HepG2 (cell line): Measurements from ENCODE around the gene ATP13A3. TPM values are rescaled to one million over a fixed set of nuclear protein-coding genes. Genes with fewer than 3 reads are reported as not detected.
A peak's percentile ranks its signal among the peaks of the same experiment; 100 is the strongest.

Source experiments
- BORCS8-MEF2B ChIP-seq: sonication (generic); formaldehyde crosslinking; IDR thresholded peaks from 2 replicates; pipeline ENCODE4 v1.8.0; 2022; ENCODE audit warnings: mild to moderate bottlenecking, missing genetic modification reagents
- CCDC6 ChIP-seq: sonication (generic); formaldehyde crosslinking; IDR thresholded peaks from 2 replicates; pipeline ENCODE4 v1.8.1; 2022; ENCODE audit warnings: mild to moderate bottlenecking, missing genetic modification reagents, moderate library complexity
- ETV6 ChIP-seq: sonication (generic); formaldehyde crosslinking; conservative IDR thresholded peaks from 2 replicates; pipeline ENCODE4 v1.4.0; 2020; ENCODE audit warnings: missing genetic modification reagents
- GPN1 ChIP-seq: sonication (generic); formaldehyde crosslinking; IDR thresholded peaks from 2 replicates; pipeline ENCODE4 v1.5.1; 2020; ENCODE audit warnings: missing genetic modification reagents, borderline replicate concordance
- GTF3A ChIP-seq: sonication (generic); formaldehyde crosslinking; conservative IDR thresholded peaks from 2 replicates; pipeline ENCODE4 v1.4.0; 2020; ENCODE audit warnings: mild to moderate bottlenecking, missing genetic modification reagents
- HNF4G ChIP-seq, 2 experiments: sonication (generic) in 1 of 2; formaldehyde crosslinking in 1 of 2; IDR thresholded peaks; 2 replicates each; pipeline versions ENCODE4 v1.4.0 to v1.6.1; 2011 to 2020; ENCODE audit warnings: borderline replicate concordance in 2 of 2, low read depth in 2 of 2, mild to moderate bottlenecking in 2 of 2, low read length in 1 of 2, missing genetic modification reagents in 1 of 2, moderate library complexity in 1 of 2
- HOXA7 ChIP-seq: sonication (generic); formaldehyde crosslinking; IDR thresholded peaks from 2 replicates; pipeline ENCODE4 v1.8.1; 2022; ENCODE audit warnings: mild to moderate bottlenecking, missing genetic modification reagents, moderate library complexity
- HOXA9 ChIP-seq: sonication (generic); formaldehyde crosslinking; IDR thresholded peaks from 2 replicates; pipeline ENCODE4 v1.8.1; 2022; ENCODE audit warnings: missing genetic modification reagents, mild to moderate bottlenecking, moderate library complexity, borderline replicate concordance
- NFE2 ChIP-seq: sonication (generic); formaldehyde crosslinking; IDR thresholded peaks from 2 replicates; pipeline ENCODE4 v1.4.0; 2020; ENCODE audit warnings: missing genetic modification reagents
- NFIB ChIP-seq: sonication (generic); formaldehyde crosslinking; IDR thresholded peaks from 2 replicates; pipeline ENCODE4 v1.9.0; 2021; ENCODE audit warnings: missing genetic modification reagents, mild to moderate bottlenecking, borderline replicate concordance
- NR2C2 ChIP-seq: sonication (generic); formaldehyde crosslinking; IDR thresholded peaks from 2 replicates; pipeline ENCODE4 v1.4.0; 2020; ENCODE audit warnings: missing genetic modification reagents, mild to moderate bottlenecking, moderate library complexity, borderline replicate concordance
- TBX2 ChIP-seq: sonication (generic); formaldehyde crosslinking; IDR thresholded peaks from 2 replicates; pipeline ENCODE4 v1.5.0; 2020; ENCODE audit warnings: missing genetic modification reagents, mild to moderate bottlenecking, borderline replicate concordance
- ZMYM2 ChIP-seq: sonication (generic); formaldehyde crosslinking; IDR thresholded peaks from 2 replicates; pipeline ENCODE4 v1.8.0; 2022; ENCODE audit warnings: mild to moderate bottlenecking, missing genetic modification reagents
- ZNF33B ChIP-seq: sonication (generic); formaldehyde crosslinking; IDR thresholded peaks from 2 replicates; pipeline ENCODE4 v1.5.1; 2020; ENCODE audit warnings: mild to moderate bottlenecking, missing genetic modification reagents
- ZNF660 ChIP-seq: sonication (generic); formaldehyde crosslinking; IDR thresholded peaks from 2 replicates; pipeline ENCODE4 v1.5.1; 2020; ENCODE audit warnings: mild to moderate bottlenecking, low read depth, missing genetic modification reagents, borderline replicate concordance
- polyA plus RNA-seq, 8 experiments: library from polyadenylated mRNA; depleted of rRNA in 3 of 8; stranded (reverse) in 7 of 8; unstranded in 1 of 8; fragments of >200 nt; fragmentation: Illumina TruSeq in 4 of 8; extraction: Trizol in 4 of 8; gene quantifications; 2 replicates each; pipeline versions ENCODE4 v1.2.1 to v1.2.3, GENCODE V29; 2011 to 2016; ENCODE audit warnings: low read depth in 4 of 8, missing spikeins in 1 of 8, mixed read lengths in 1 of 8; ENCODE audit not compliant: insufficient read depth in 1 of 8
- total RNA-seq, 5 experiments: library from RNA; depleted of rRNA; stranded (reverse); fragments of >200 nt; fragmentation: Illumina TruSeq; extraction: Trizol; gene quantifications; 2 replicates each; pipeline ENCODE4 v1.2.3, GENCODE V29; 2016; ENCODE audit warnings: low read depth in 1 of 5
- TF ChIP-seq, protein P1 (sequence below), 2 experiments: IDR thresholded peaks; 2 replicates each; pipeline ENCODE4 v1.6.1; 2011 to 2012; ENCODE audit warnings: low read length in 2 of 2, borderline replicate concordance in 1 of 2, low read depth in 1 of 2, mild to moderate bottlenecking in 1 of 2, moderate library complexity in 1 of 2
- TF ChIP-seq, protein P2 (sequence below): sonication (generic); formaldehyde crosslinking; IDR thresholded peaks from 2 replicates; pipeline ENCODE4 v1.5.0; 2020; ENCODE audit warnings: mild to moderate bottlenecking, missing genetic modification reagents

ATP13A3 gene
- total and polyA plus RNA-seq, 2 of the 13 experiments (the other 11 are each of a cell fraction or from before 2014, with no cell fraction given) = 44.9 to 80.8 TPM

GRCh38 chr3:194396539-194396858 lies 90.3 kb downstream of the ATP13A3 start (continued):
- TF ChIP-seq, protein P1, sequence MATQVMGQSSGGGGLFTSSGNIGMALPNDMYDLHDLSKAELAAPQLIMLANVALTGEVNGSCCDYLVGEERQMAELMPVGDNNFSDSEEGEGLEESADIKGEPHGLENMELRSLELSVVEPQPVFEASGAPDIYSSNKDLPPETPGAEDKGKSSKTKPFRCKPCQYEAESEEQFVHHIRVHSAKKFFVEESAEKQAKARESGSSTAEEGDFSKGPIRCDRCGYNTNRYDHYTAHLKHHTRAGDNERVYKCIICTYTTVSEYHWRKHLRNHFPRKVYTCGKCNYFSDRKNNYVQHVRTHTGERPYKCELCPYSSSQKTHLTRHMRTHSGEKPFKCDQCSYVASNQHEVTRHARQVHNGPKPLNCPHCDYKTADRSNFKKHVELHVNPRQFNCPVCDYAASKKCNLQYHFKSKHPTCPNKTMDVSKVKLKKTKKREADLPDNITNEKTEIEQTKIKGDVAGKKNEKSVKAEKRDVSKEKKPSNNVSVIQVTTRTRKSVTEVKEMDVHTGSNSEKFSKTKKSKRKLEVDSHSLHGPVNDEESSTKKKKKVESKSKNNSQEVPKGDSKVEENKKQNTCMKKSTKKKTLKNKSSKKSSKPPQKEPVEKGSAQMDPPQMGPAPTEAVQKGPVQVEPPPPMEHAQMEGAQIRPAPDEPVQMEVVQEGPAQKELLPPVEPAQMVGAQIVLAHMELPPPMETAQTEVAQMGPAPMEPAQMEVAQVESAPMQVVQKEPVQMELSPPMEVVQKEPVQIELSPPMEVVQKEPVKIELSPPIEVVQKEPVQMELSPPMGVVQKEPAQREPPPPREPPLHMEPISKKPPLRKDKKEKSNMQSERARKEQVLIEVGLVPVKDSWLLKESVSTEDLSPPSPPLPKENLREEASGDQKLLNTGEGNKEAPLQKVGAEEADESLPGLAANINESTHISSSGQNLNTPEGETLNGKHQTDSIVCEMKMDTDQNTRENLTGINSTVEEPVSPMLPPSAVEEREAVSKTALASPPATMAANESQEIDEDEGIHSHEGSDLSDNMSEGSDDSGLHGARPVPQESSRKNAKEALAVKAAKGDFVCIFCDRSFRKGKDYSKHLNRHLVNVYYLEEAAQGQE (IDR thresholded peaks at IDR 0.05; ENCODE audit: borderline replicate concordance in 1 of 2, low read depth in 1 of 2, low read length in 2 of 2) = peak in 1 of 2 experiments; percentile 42; a peak in 2 of 4 replicates
- no peak for TF ChIP-seq CCDC6
- TF ChIP-seq NR2C2 (CRISPR knock-in tag) = peak; percentile 54; the same call in 1 of the 2 replicates
- TF ChIP-seq HNF4G (IDR thresholded peaks at IDR 0.05; ENCODE audit: borderline replicate concordance, low read depth, low read length) = peak; percentile 57
- TF ChIP-seq HNF4G (CRISPR knock-in tag; IDR thresholded peaks at IDR 0.05; ENCODE audit: borderline replicate concordance, low read depth) = no peak
- TF ChIP-seq BORCS8-MEF2B (CRISPR knock-in tag) = no peak
- no peak for TF ChIP-seq GPN1 (CRISPR knock-in tag)
- TF ChIP-seq, protein P2, sequence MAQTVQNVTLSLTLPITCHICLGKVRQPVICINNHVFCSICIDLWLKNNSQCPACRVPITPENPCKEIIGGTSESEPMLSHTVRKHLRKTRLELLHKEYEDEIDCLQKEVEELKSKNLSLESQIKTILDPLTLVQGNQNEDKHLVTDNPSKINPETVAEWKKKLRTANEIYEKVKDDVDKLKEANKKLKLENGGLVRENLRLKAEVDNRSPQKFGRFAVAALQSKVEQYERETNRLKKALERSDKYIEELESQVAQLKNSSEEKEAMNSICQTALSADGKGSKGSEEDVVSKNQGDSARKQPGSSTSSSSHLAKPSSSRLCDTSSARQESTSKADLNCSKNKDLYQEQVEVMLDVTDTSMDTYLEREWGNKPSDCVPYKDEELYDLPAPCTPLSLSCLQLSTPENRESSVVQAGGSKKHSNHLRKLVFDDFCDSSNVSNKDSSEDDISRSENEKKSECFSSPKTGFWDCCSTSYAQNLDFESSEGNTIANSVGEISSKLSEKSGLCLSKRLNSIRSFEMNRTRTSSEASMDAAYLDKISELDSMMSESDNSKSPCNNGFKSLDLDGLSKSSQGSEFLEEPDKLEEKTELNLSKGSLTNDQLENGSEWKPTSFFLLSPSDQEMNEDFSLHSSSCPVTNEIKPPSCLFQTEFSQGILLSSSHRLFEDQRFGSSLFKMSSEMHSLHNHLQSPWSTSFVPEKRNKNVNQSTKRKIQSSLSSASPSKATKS = no peak
- TF ChIP-seq ZNF660 (CRISPR knock-in tag) = no peak
- TF ChIP-seq ZNF33B (CRISPR knock-in tag) = no peak
- TF ChIP-seq ZMYM2 (CRISPR knock-in tag) = no peak
- no peak for TF ChIP-seq TBX2
- TF ChIP-seq NFE2 (CRISPR knock-in tag) = no peak
- no peak for TF ChIP-seq HOXA9 (CRISPR knock-in tag)
- TF ChIP-seq HOXA7 (CRISPR knock-in tag) = no peak
- TF ChIP-seq GTF3A (CRISPR knock-in tag) = no peak
- TF ChIP-seq NFIB (CRISPR knock-in tag) = no peak
- no peak for TF ChIP-seq ETV6 (CRISPR knock-in tag)
- TF ChIP-seq, all 625 proteins: peak for 14
